A549 (cell line): ENCODE data around the gene PHRF1.

Experiments
- FOSB ChIP-seq: fragments of 250-450 bp; sonication (Bioruptor Pico); IDR thresholded peaks from 2 replicates; pipeline ENCODE4 v1.5.0; 2020; ENCODE audit warnings: mild to moderate bottlenecking, moderate library complexity
- MAZ ChIP-seq: fragments of 150-350 bp; IDR thresholded peaks from 2 replicates; pipeline ENCODE4 v1.6.1; 2014; ENCODE audit warnings: antibody characterized with exemption, low read depth, low read length, borderline replicate concordance
- RAD21 ChIP-seq, 2 experiments: fragments of >200 bp in 1 of 2; sonication (Bioruptor Twin) in 1 of 2; formaldehyde crosslinking in 1 of 2; IDR thresholded peaks in 1 of 2; conservative IDR thresholded peaks in 1 of 2; 2 replicates in 1 of 2; 3 replicates in 1 of 2; pipeline ENCODE4 v1.6.1; 2012 to 2018; ENCODE audit warnings: inconsistent platforms in 1 of 2
- TF ChIP-seq, protein P1 (sequence below): fragments of >200 bp; sonication (Bioruptor Twin); formaldehyde crosslinking; IDR thresholded peaks from 3 replicates; pipeline ENCODE4 v1.5.1; 2016

DNA sequence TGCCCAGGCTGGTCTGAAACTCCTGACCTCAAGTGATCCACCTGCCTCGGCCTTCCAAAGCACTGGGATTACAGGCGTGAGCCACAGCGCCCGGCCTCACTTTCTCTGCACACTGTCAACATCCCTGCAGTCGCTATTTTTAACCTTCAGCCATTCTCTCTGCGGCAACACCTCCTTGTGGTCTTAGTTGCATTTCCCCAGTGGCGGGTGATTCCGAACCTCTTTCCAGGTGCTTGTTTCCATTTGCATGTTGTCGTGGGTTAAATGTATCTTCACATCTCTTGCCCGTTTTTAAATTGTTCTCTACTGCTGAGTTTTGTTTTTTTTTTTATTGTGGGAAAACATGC lies 52.9 kb downstream of the PHRF1 start:
- TF ChIP-seq, protein P1, sequence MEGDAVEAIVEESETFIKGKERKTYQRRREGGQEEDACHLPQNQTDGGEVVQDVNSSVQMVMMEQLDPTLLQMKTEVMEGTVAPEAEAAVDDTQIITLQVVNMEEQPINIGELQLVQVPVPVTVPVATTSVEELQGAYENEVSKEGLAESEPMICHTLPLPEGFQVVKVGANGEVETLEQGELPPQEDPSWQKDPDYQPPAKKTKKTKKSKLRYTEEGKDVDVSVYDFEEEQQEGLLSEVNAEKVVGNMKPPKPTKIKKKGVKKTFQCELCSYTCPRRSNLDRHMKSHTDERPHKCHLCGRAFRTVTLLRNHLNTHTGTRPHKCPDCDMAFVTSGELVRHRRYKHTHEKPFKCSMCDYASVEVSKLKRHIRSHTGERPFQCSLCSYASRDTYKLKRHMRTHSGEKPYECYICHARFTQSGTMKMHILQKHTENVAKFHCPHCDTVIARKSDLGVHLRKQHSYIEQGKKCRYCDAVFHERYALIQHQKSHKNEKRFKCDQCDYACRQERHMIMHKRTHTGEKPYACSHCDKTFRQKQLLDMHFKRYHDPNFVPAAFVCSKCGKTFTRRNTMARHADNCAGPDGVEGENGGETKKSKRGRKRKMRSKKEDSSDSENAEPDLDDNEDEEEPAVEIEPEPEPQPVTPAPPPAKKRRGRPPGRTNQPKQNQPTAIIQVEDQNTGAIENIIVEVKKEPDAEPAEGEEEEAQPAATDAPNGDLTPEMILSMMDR: no peak
- TF ChIP-seq FOSB (no peak), RAD21 (conservative IDR thresholded peaks at IDR 0.05 in 1 of 2, IDR thresholded peaks at IDR 0.05 in 1 of 2) (no peak), MAZ (no peak)
